ENCODE data around the gene C16orf54.
"Not testable (repeated sequence)": the region's sequence is repeated elsewhere in the genome, so short reads cannot be mapped to it uniquely, and the experiment has no call there.

C16orf54 gene

DNA sequence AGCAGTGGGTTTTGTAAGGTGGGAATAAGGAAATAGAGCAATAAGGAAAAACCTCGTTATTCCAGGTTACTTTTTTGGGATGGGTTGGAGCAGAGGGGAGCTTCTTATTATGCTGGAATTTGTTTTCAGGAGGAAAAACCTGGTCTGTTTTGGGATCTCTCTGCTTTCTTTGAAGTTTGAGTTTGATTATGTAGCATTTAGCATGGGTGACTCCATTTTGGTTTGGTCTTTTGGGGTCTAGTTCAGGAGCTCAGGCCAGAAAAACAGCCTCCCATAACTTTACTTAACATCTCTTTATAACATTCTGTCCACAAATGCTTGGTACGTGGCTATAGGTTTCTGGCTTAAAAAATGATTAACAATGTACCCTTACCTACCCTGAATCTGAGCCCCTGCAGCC, 23.7 kb upstream of the C16orf54 start:
- no peak for DNase-seq (ENCODE audit: low read depth)

DNA sequence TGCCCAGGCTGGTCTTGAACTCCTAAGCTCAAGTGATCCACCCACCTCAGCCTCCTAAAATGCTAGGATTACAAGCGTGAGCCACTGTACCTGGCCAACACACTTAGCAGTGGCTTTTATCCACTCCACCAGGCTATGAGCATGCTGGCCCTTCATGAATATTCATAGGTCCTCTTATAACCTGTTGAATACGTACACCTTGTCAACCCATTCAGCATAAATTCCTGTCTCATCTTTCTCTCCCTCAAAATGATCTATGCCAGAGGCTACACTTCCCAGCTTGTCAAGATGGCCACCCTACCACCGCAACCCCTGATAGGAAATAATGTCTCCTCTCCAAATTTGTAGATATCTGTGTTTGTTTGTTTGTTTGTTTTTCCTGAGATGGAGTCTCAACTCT, 21.3 kb upstream of the C16orf54 start:
- no peak for DNase-seq (ENCODE audit: low read depth)

DNA sequence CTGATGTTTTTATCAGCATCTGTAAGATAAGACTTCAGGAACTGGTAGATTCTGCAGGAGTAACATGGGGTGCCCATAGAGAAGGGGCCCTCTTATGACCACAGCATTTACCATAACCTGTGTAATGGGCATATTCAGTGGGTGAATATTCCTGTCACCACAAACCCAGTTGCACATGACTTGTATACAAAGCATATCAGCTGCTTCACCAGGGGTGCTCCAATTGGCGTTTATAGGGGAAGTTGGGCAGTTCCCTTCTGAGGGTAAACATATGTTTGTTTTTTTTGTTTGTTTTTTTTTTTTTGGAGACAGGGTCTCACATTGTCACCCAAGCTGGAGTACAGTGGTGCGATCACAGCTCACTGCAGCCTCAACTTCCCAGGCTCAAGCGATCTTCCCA, 20.8 kb upstream of the C16orf54 start:
- DNase-seq (ENCODE audit: low read depth) = no peak

DNA sequence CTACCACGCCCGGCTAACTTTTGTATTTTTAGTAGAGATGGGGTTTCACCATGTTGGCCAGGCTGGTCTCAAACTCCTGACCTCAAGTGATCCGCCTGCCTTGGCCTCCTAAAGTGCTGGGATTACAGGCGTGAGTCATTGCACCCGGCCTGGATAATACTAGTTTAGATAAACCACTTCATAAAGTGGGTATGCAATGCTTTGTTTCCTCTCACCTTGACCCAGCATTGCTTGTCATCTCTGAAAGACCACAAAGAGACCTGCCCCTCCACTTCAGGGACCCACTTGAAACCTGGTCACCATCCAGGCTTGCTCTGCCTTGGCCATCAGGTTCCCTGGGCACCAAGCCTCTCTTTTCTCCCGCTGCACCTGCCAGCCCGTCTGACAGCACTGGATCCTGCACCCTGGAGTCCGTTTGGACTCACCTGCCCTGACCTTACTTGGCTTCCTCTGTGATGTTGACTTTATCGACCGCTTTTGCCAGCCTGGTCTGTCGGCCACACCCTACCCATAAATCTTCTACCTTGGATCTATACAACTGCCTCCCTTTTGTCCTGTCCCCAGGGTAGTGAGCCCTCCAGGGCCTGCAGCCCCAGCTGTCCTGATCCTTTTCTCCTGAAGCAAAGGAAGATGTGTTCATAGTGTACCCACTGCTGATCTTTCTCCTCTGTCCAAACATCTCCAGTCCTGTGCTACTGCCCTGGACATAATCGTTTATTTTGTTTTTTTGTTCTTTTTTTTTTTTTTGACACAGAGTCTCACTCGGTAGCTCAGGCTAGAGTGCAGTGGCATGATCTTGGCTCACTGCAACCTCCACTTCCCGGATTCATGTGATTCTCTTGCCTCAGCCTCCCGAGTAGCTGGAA, 19.6 kb upstream of the C16orf54 start:
- no peak for DNase-seq (ENCODE audit: low read depth)

DNA sequence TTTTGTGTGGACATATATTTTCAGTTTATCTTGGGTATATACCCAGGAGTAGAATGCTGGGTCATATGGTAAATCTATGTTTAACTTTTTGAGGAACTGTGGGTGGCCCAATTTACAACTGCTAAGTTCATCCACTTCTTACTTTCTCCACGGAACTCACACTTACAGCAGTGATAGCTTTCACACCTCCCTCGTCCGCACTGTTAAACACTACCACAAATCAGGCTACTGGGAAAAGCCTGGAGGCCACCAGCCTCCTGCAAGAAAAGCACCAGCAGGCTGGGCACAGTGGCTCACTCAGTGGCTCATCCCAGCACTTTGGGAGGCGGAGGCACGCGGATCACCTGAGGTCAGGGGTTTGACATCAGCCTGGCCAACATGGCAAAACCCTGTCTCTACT, 17.5 kb upstream of the C16orf54 start:
- DNase-seq (ENCODE audit: low read depth) = no peak

DNA sequence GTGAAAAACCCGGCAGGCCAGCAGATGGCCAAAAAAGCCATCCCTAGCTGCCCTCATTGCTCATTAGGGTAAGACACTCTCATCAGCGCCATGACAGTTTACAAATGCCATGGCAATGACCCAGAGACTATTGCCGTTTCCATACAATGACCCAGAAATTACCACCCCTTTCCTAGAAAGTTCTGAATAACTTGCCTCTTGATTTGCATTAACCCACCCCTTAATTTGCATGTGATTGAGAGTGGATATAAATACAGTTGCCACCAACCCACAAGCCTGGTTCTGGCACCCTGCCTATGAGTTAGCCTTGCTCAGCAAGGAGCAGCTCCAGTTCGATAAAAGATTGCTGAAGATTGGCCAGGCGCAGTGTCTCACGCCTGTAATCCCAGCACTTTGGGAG, 16.1 kb upstream of the C16orf54 start:
- DNase-seq (ENCODE audit: low read depth) = no peak

DNA sequence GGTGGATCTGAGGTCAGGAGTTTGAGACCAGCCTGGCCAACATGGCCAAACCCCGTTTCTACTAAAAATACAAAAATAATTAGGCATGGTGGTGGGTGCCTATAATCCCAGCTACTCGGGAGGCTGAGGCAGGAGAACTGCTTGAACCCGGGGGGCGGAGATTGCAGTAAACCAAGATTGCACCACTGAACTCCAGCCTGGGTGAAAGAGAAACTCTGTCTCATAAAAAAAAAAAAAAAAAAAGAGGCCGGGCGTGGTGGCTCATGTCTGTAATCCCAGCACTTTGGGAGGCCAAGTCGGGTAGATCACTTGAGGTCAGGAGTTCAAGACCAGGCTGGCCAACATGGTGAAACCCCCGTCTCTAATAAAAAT, 15.5 kb upstream of the C16orf54 start:
- not testable (repeated sequence) for DNase-seq (ENCODE audit: low read depth)

DNA sequence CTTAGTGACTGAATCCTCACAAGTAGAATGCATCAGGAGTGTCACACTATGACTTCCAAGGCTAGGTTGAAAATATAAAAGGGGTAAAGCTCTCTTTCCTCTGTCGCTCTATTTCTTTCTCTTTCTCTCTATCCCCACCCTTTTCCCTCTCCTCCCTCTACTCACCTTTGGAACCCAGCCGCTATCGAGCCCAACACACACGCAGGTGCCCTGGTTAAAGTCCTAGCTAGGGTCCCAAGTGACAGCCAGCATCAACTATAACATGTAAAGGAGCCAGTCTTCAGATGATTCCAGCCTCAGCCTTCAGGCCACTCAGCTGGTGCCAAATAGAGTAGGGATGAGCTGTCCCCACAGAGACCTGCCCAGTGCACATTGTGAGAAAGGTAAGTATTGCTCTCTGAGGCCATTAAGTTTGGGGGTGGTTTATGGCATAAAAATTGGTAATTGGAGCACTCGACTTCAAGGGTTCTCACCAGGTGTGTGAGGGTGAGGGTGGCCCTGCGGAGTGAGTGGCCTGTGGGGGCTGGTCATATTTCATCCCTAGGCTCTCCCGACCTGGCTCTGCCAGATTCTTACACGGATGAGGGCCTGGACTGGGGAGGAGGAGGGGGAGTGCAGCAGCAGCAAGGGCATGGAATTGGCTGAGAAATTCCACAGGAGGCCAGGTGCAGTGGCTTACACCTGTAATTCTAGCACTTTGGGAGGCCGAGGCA, 14.9 kb upstream of the C16orf54 start:
- DNase-seq (ENCODE audit: low read depth) = no peak

DNA sequence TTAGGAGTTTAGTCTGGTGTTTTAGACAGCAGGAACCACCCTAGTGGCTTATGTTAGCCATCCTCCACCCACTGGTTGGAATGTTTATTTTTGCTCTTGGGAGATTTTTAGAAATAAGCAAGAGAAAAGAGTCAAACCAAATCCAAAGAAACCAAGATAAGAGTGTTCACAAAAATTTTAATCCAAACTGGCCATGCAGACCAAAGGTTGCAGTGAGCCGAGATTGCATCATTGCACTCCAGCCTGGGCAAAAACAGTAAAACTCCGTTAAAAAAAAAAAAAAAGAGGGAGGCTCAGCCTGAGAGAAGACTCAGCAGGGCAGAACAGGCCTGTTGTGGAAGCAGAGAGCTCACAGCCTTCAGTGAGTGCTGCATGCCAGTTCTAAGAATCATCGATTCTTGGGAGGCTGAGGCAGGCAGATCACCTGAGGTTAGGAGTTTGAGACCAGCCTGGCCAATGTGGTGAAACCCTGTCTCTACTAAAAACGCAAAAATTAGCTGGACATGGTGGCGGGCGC, 12.2 kb upstream of the C16orf54 start:
- no peak for DNase-seq (ENCODE audit: low read depth)

DNA sequence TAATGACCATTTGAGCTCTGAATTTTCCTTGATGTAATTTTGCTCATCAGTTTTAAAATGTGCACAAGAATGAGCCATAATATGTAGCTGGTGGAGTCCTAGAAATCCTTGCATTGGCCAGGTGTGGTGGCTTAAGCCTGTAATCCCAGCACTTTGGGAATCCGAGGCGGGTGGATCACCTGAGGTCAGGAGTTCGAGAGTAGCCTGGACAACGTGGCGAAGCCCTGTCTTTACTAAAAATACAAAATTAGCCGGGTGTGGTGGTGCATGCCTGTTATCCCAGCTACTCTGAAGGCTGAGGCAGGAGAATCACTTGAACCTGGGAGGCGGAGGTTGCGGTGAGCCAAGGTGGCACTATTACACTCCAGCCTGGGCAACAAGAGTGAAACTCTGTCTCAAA, 11.3 kb upstream of the C16orf54 start:
- not testable (repeated sequence) for DNase-seq (ENCODE audit: low read depth)

DNA sequence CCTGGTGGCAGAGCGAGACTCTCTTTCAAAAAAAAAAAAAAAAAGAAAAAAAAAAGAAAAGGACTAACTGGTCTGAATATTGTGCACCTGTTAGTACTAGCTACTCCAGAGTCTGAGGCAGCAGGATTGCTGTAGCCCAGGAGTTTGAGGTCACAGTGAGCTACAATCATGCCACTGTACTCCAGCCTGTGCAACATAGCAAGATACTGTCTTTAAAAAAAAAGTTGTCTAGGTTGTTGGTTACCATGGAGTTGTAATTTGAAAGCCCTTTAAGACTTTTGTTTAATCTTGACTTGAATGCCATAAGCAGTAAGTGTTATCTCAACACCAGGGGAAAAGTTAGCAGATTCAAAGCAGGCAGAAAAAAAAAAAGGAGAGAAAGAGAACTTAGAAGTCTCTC, 10.9 kb upstream of the C16orf54 start:
- no peak for DNase-seq (ENCODE audit: low read depth)

DNA sequence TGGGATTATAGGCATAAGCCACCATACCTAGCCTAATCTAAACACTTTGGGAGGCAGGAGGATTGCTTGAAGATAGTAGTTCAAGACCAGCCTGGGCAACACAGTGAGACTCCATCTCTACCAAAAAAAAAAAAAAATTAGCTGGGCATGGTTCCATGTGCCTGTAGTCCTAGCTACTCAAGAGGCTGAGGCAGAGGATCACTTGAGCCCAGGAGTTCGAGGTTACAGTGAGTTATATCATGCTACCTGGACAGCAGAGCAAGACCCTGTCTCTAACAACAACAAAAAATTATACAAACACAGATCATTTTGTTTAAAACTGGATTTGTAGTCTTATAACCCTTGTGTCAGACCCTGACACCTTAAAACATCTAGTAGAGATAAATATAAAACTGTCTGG, 7.7 kb upstream of the C16orf54 start:
- DNase-seq (ENCODE audit: low read depth) = no peak

DNA sequence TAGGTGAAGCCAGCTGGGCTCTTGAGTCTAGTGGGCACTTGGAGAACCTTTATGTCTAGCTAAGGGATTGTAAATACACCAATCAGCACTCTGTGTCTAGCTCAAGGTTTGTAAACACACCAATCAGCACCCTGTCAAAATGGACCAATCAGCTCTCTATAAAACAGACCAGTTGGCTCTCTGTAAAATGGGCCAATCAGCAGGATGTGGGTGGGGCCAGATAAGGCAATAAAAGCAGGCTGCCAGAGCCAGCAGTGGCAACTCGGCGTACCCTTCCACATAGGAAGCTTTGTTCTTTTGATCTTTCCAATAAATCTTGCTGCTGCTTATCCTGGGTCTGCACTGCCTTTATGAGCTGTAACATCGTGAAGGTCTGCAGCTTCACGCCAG, 3.0 kb upstream of the C16orf54 start:
- not testable (repeated sequence) for DNase-seq (ENCODE audit: low read depth)

DNA sequence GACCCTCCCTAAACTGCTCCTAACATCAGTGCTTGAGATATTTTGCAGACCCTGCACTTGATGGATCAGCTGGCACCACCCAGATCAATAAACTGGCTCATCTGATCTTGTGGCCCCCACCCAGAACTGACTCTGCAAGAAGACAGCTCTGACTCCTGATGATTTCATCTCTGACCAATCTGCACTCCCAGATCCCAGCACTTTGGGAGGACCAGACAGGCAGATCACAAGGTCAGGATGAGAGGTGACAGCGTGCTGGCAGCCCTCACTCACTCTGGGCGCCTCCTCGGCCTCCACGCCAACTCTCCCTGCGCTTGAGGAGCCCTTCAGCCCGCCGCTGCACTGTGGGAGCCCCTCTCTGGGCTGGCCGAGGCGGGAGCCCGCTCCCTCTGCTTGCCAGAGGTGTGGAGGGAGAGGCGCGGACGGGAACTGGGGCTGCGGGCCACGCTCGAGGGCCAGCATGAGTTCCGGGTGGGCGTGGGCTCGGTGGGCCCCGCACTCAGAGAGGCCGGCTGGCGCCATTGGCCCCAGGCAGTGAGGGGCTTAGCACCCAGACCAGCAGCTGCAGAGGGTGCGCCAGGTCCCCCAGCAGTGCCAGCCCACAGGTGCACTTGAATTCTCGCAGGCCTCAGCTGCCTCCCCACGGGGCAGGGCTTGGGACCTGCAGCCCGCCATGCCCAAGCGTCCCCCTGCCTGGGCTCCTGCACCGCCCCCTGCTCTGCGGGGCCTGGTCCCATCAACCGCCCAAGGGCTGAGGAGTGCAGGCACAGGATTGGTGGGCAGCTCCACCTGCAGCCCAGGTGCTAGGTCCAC, 2.4 kb upstream of the C16orf54 start:
- DNase-seq (ENCODE audit: low read depth) = no peak

DNA sequence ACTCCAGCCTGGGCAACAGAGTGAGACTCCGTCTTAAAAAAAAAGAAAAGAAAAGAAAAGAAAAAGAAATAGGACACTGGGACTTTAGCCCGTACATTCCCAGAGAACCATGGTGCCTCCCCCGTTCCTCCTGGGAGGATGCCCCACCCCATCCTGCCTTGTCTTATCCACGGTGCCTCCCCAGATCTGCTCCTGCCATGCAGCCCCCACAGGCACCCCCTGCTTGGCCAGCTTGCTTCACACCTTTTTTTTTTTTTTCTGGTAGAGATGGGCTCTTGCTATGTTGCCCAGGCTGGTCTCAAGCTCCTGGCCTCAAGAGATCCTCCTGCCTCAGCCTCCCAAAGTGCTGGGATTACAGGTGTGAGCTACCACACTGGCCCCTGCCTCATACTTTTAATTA, 728 bp upstream of the C16orf54 start:
- not testable (repeated sequence) for DNase-seq (ENCODE audit: low read depth)

DNA sequence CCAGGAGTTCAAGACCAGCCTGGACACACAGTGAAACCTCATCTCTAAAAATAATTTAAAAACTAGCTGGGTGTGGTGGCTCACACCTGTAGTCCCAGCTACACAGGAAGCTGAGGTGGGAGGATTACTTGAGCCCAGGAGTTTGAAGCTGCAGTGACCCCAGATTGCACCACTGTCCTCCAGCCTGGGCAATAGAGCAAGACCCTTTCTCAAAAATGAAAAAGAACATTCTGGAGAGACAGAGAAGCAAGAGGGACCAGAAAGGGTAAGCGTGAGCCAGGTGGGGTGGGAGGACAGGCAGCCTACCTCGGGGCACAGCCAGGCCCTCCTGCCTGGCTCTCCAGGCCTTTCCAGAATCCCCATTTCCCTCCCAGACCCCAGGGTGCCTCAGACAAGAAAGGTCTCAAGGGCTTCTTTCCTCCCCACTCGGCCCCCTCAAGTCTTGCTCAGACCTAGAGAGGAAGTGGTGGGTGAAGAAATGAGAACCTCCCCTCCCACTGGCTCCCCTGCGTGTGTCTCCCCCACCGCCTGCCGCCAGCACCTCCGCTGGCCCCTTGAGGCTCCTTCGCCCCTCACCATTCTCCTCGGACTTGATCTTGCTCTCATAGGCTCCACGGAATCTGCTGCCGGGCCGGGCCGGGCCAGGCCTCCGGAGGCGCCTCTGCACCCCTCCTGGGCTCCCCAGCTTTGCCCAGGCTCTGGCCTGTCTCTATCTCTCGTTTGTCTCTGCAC, 503 bp downstream of the C16orf54 start:
- no peak for DNase-seq (ENCODE audit: low read depth)

DNA sequence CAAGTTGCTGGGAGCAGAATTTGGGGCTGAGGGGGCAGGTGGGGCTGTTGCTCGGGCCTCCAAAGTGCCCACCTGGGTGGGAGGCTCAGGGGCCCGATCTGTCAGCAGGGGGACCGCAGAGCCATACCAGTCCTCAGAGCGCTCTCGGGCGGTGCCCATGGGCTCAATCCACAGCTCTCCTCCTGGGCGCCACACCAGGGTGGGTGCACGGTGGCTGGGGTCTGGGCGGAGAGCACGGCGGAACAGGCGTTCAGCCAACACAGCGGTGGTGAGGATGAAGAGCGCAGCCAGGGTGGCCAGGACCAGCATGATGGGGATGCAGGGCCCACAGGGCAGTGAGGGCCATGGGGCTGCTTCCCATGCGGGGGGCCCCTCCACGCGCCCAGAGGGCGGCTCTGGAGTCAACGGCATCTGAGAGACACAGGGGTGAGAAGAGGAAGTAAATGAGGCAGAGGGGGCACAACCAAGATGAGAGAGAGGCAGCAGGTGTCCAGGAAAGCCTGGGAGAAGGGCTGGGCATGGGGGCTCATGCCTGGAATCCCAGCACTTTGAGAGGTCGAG, 1.2 kb downstream of the C16orf54 start:
- no peak for DNase-seq (ENCODE audit: low read depth)

DNA sequence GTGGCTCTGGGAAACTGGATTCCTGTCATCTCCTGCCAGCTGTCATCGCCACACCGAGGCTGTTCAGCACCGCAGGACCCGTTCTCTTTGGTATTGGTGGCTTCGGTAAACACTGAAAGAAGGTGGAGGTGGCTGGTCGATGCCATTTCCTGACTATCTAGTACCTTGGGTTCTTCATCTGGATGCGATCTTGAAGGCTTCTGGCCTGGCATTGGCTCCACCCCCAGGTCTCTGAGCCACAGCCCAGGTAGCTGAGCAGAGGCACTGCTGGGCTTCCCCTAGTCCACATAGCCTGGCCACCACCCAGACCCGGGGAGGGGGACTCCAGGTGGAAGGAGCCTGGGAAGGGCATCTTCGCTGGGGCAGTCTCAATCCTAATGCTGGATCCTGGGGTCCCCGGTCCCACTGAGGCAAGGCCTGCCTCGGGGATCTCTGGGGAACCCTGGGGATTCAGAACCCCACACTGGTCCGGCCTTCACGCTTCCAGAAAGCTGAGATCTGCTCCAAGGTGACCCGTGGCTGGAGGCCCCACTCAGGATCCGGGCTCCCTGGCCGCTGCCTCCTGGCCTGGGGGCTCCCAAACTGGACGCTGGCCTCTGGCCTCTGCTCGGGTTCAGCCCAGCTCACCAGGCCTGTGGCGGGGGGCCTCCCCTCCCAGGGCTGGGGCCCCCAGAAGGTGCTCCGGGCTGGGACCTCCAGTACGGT, 1.8 kb downstream of the C16orf54 start:
- DNase-seq (ENCODE audit: low read depth) = no peak

DNA sequence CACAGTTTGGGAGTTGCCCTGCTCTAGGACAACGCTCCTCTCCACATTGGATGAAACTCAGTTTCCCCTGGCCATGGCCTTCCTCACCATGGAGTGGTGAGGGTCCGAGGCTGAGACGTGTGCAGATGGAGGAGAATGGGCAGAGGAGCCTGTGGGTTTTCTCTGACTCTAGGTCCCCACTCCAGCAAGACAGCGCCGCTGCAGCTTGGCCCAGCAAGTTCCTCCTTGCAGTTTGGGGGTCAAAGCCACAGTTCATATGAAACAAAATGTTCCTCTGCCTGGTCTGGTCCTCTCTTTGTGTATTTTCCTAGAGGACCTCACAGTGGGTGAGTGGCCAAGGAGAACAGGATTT, 2.3 kb downstream of the C16orf54 start:
- no peak for DNase-seq (ENCODE audit: low read depth)

DNA sequence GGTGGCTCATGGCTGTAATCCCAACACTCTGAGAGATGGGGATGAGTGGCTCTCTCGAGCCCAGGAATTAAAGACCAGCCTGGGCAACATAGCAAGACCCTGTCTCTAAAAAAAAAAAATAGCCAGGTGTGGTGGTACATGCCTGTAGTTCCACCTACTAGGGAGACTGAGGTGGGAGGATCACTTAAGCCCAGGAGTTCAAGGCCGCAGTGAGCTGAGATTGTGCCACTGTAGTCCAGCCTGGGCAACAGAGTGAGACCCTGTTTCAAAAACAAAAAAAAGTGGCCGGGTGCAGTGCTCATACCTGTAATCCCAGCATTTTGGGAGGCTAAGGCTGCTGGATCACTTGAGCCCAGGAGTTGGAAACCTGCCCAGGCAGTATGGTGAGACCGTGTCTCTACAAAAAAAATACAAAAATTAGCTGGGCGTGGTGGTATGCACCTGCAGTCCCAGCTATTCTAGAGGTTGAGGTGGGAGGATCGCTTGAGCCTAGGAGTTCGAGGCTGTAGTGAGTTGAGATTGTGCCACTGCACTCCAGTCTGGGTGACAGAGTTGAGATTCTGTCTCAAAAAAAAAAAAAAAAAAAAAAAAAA, 3.0 kb downstream of the C16orf54 start:
- no peak for DNase-seq (ENCODE audit: low read depth)

DNA sequence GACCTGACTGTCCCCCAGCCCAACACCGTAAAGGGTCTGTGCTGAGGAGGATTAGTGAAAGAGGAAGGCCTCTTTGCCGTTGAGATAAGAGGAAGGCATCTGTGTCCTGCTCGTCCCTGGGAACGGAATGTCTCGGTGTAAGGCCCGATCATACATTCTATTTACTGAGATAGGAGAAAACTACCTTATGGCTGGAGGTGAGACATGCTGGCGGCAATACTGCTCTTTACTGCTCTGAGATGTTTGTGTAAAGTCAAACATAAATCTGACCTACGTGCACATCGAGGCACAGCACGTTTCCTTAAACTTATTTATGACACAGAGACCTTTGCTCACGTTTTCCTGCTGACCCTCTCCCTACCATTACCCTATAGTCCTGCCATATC, 5.2 kb downstream of the C16orf54 start:
- not testable (repeated sequence) for DNase-seq (ENCODE audit: low read depth)
